ENCODE data around the gene TASP1.

The TASP1 gene

DNA sequence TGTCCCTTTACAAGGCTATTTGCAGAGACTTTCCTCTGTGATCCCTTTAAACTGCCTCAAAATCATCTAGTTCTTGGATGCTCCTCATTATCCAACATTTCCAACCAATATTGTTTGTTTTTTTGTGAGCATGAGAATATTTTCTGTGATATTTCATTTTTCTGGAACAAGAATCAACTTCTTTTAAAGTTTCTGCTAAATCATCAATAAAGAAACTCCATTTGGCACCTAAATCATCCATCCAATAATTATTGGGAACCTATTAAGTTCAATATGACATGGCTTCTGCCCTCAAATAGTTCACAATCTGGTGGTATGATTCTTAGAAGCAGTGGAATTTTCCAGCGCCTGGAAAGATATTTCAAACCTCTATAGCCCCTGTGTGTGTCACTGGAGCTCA lies 210.0 kb downstream of the TASP1 start:
- no peak for DNase-seq

DNA sequence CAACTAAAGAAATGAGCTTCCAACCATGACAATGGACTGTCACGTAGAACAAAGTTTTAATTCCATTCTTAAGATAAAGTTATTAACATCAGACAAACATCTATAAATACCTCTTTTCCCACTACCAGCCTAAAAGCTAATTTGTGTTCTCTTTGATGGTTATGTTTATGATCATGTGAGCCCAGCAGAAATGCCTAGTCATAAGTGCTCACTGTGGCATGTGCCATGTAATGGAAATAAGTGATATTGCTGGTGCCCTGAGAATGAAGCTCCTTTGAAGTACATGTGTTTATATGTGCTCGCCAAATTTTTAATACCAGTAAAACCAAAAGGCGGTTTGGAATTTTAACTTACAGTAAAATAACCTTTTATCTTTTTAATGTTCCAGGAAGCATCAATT lies 211.9 kb downstream of the TASP1 start:
- DNase-seq: no peak

- DNase-seq: no peak
These were observed 213.2 kb downstream of the TASP1 start for GRCh38 chr20:13425381-13426135.

DNA sequence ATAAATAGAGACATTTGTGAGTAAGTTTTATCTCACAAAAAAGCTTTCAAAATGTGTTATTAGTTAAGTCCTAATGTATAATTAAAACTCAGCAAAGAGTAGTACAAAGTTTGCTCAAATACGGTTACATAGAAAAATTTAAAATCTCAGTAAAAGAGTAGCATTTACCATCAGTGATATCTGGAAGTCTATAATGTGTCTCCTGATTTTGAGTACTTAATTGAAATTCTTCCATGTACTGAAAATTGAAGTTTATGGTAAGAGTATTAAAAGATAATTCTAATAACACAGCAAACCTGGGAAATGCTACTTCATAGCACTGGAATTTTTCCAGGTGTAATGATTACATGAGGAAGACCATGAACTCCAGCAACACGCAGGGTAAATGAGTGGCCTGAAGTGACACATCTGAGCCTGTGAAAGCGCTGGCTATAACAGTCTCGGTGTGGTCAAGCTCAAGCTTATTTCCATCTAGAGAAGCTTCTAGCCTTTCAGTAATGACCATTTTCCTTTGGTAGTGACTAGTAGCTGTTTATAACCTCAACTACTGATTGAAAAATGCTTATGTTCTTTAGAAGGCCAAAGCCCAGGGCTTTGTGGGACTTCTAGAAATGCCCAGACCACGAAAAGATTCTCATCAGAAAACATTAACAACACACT lies 214.4 kb downstream of the TASP1 start:
- DNase-seq: no peak

DNA sequence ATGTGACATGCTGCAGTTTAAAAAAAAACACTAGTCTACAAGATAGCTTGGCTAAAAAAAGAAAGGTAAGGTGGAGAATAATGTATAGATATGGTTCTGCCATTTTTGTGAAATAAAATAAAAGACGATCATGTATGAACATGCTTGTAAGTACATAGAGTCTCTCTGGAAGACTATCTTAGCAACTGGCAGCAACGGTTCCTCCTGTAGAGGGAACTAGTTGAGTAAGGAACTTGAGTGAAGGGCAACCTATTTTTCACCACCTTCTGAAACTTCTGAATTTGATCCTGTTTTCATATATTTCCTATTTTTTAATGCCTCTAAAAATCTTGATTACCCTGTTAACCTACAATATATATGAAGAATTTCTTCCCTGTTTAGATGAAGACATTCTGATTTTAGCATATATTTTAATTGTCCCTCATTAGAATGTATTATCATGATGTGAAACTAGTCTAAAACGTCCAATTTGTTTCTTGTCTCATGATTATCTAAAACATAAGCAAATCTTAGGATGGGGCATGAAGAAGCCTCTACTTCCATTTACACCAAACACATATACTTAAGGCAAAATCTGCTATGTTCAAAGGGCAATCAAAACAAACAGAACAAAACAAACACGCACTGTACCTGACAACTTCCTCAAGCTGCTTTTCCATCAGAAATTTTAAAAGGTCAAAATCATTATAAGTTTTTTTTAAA lies 215.1 kb downstream of the TASP1 start:
- DNase-seq: no peak

GRCh38 chr20:13422637-13423036 lies 216.1 kb downstream of the TASP1 start:
- no peak for DNase-seq

DNA sequence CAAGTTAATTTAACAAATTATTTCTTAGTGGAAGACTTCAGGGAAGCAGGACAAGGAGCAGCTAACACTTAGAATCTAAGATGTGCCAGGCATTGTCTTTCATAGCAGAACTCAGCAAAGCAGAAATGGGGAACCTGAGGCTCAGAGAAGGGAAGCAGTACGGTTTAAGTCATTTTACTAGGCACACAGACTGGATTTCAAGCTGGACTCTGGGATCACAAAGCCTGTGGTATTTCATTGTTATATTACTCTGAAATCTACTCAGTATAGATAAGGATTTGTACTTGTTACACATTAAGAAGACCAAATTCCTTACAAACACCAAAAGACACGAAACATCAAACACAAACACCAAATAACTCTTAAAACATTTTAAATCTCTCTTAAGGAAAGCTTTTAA lies 218.1 kb downstream of the TASP1 start:
- no peak for DNase-seq

GRCh38 chr20:13419477-13419876 lies 219.3 kb downstream of the TASP1 start:
- no peak for DNase-seq

DNA sequence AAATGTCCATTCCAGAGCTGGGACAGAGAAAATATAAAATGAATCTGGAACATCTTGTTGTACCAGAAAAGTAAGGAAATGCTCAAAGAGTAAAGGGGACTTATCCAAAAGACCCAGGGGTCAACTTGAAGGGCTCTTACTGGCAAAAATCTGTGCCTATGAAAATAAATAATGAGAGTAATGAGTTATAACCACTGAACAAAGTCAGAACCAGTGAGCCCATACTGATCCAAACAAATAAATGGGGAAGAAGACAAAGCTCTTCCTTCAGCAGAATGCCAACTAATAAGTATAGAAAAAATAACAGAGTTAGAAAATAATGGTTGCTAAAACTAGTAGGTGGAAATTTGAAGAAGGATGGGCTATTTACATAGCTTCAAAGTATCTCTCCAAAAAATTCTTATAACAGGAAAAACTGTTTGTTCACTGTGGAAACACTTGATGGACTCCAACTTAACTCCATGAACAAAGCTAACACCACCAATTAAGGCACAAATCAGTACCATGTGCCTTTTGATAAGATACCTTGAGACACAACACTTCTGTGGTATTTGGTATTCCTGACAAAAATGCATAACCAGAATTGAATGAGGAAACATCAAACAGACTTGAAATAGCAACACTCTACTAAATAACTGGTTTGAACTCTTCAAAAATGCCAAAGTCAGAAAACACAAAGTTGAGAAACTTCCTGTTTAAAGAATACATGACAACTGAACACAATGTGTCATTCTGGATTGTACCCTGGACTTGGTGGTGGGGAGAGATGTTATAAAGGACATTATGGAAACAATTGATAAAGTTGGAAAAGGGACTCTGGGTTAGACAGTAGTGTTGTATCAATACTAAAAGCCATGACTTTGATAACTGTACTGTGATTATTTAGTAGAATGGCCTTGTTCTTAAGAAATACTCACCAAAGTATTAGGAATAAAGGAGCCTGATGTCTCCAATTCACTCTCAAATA lies 220.2 kb downstream of the TASP1 start:
- DNase-seq: no peak

DNA sequence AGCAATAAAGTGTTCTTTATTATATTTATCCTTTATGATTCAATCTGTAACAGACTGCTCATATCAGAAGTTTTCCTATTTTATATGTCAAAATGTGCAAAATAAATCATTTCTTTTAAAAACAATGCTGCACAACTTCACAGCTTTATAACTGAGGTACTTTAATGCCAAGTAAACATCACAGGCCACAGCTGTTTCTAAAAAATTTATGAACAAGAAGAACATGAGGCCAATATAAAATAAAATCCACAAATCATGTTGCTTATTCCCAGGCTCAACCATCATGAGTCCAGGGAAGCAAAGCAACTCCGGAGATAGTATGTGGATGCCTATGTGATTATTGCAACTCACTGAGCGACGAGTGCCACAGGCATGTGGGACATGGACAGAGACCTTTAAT lies 222.2 kb downstream of the TASP1 start:
- no peak for DNase-seq

DNA sequence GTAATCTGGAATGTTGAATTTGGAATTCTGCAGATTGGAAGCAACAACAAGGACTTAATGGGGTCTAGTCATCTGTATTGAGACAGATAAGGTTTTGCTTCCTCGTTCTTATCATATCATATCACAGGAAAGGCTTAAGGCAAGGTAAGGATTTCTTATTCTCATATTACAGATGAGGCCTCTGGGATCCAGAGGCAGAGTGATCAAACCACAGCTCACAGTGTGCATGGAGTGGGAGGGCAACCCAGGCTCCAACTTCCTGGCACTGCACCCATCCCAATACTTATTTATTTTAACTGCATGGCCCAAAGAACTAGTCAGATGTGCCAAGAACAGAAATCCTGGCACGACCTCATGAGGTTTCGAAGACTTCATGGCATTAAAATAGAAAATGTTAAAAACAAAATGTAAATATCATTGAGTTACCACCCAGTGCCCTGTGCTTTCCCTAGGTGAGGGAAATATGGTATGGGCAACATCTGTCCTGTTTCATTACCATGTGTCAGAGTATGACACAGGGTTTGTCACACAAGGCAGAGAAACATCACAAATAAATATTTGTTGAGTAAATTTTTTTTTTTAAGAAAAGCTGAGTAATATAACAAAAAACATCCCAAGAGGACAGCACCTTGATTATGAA lies 225.8 kb downstream of the TASP1 start:
- DNase-seq: no peak

DNA sequence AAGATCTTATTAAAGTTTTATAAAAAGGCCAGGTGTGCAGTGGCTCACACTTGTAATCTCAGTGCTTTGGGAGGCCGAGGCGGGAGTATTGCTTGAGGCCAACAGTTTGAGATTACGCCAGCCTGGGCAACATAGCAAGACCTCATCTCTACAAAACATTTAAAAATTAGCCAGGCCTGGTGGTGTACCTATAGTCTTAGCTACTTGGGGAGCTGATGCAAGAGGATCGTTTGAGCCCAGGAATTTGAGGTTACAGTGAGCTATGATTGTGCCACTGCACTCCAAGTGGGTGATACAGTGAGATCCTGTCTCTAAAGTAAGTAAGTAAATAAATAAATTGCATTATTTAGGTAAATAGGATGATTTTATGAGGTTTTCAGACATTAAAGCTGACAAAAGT lies 234.4 kb downstream of the TASP1 start:
- DNase-seq: no peak

GRCh38 chr20:13403453-13403852 lies 235.3 kb downstream of the TASP1 start:
- no peak for DNase-seq

DNA sequence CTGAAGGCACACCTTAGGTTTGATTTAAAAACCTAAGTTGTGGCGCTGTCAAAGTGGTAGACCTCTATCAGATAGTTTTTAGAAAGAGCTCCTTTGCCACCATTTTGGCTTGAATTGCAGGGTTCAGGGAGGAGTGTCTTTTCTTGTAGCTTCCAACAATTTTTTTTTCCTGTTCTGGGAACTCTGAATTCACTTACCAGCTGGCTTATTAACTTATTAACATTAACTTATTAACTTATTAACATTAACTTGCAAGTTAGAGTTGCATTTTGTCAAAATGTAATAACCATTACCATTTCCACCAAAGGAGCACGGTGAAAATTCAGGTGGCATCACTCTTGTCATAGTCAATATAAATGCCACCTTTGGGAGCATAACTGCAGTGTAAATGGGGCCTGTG lies 235.7 kb downstream of the TASP1 start:
- DNase-seq: no peak

GRCh38 chr20:13402171-13402760 lies 236.5 kb downstream of the TASP1 start:
- DNase-seq: no peak

DNA sequence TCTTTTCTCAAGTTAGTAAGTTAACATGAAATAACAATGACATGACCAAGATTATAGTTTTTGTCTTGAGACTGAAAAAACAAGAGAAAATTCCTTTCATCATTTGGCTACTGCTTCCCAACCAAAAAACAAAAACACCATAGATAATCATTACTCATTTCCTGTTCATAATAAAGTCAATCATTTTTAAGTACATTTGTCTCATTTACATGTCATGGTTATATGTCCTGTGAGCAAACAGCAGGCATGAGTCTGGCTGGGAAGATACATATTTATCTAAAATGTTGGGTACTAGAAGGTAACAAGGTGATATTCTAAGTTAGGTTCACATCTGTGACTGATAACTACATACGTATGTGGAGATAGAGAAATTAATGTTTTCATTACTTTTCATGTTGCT lies 237.1 kb downstream of the TASP1 start:
- peak; percentile 55 for DNase-seq

GRCh38 chr20:13400453-13400852 lies 238.3 kb downstream of the TASP1 start:
- no peak for DNase-seq

- no peak for DNase-seq
These were observed 241.4 kb downstream of the TASP1 start for GRCh38 chr20:13397300-13397724.

DNA sequence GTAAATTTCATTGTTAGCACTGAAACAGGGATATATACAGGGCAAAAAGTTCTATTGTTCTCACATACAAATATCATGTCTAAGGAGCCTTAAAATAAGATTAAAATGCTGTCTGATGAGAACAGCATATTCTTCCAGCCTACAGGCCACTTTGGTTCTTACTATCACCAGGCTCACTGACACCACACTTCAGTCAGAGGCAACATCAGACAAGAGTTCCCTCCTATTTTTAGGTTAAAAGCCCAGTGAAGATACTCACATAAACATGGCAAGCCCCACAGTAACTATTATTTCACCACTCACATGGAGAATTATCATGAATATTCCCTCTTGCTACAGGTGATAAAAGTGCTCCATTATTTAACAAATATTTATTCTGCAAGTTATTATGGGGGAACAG lies 241.9 kb downstream of the TASP1 start:
- no peak for DNase-seq

DNA sequence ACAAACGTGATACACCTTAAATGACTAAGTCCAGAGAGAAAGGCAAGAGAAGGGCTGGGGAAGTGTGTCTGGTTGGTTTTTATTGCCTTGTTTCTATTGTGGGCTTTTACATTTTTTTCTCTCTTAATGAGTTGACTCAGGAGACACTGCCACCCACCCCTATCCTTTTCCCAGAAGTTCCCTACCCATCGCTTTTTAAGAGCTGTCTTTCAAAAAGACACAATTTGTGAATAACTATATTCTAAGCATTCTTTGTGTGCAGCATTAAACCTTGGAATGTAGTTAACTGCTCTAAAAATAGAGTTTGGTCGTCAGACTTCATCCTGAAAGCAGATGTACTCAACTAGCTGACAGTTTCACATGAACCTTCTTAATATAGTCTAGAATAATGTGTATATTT lies 242.7 kb downstream of the TASP1 start:
- DNase-seq: no peak

GRCh38 chr20:13395232-13395631 lies 243.5 kb downstream of the TASP1 start:
- no peak for DNase-seq

- DNase-seq: no peak
These were observed 246.3 kb downstream of the TASP1 start for GRCh38 chr20:13392391-13392790.

Measured in kidney glomerular epithelial cell (primary cell).